Liver (tissue), 9 donors: ENCODE measurements around the gene ADCYAP1. TPM values are rescaled to one million over a fixed set of nuclear protein-coding genes. Genes with fewer than 3 reads are reported as not detected.

ENCODE experiments used
- DNase-seq: peaks from one replicate; pipeline ENCODE4 v3.0.0-alpha.2; 2017; ENCODE audit warnings: low spot score
- H3K27ac ChIP-seq, 2 donors: one replicate each; pipeline ENCODE4 v1.7.0; 2013; ENCODE audit warnings: inconsistent platforms in 2 of 2, low read length in 2 of 2, control low read depth in 1 of 2, low read depth in 1 of 2, mild to moderate bottlenecking in 1 of 2
- H3K27me3 ChIP-seq, 4 donors: one replicate each; pipeline versions ENCODE4 v1.6.1 to v1.7.0; 2013; ENCODE audit warnings: low read length in 3 of 4, inconsistent platforms in 1 of 4, mild to moderate bottlenecking in 1 of 4, moderate library complexity in 1 of 4; ENCODE audit not compliant: control insufficient read depth in 4 of 4, insufficient read depth in 4 of 4
- H3K36me3 ChIP-seq, 4 donors: one replicate each; pipeline versions ENCODE4 v1.6.1 to v1.7.0; 2013; ENCODE audit warnings: low read length in 3 of 4, mild to moderate bottlenecking in 3 of 4, low read depth in 1 of 4, moderate library complexity in 1 of 4; ENCODE audit not compliant: control insufficient read depth in 4 of 4, insufficient read depth in 3 of 4
- H3K4me1 ChIP-seq, 4 donors: one replicate each; pipeline versions ENCODE4 v1.6.1 to v1.7.0; 2013; ENCODE audit warnings: low read length in 3 of 4, mild to moderate bottlenecking in 3 of 4, moderate library complexity in 1 of 4; ENCODE audit not compliant: control insufficient read depth in 4 of 4, insufficient read depth in 4 of 4
- H3K4me3 ChIP-seq, 3 donors: one replicate each; pipeline versions ENCODE4 v1.6.1 to v1.7.0; 2013; ENCODE audit warnings: low read length in 3 of 3, control low read depth in 1 of 3, low read depth in 1 of 3, mild to moderate bottlenecking in 1 of 3
- H3K9ac ChIP-seq, 2 donors: one replicate each; pipeline ENCODE4 v1.7.0; 2013; ENCODE audit warnings: low read length in 2 of 2, mild to moderate bottlenecking in 2 of 2, moderate library complexity in 2 of 2, control low read depth in 1 of 2, low read depth in 1 of 2
- H3K9me3 ChIP-seq, 4 donors: one replicate each; pipeline versions ENCODE4 v1.6.1 to v1.7.0; 2013; ENCODE audit warnings: low read length in 3 of 4; ENCODE audit not compliant: control insufficient read depth in 4 of 4
- FOXA2 ChIP-seq: IDR thresholded peaks from 2 replicates; pipeline ENCODE4 v1.6.1; 2016; ENCODE audit warnings: antibody characterized with exemption
- HNF4G ChIP-seq: IDR thresholded peaks from 2 replicates; pipeline ENCODE4 v1.6.1; 2016; ENCODE audit warnings: antibody characterized with exemption
- RAD21 ChIP-seq, 2 donors: IDR thresholded peaks; 2 replicates each; pipeline ENCODE4 v1.6.1; 2016; ENCODE audit warnings: antibody characterized with exemption in 2 of 2, mild to moderate bottlenecking in 2 of 2
- RXRA ChIP-seq, 2 donors: IDR thresholded peaks; 2 replicates each; pipeline ENCODE4 v1.6.1; 2017 to 2018; ENCODE audit warnings: antibody characterized with exemption in 2 of 2, mild to moderate bottlenecking in 1 of 2
- SP1 ChIP-seq: IDR thresholded peaks from 2 replicates; pipeline ENCODE4 v1.6.1; 2018; ENCODE audit warnings: antibody characterized with exemption, mild to moderate bottlenecking
- TAF1 ChIP-seq: conservative IDR thresholded peaks from 2 replicates; pipeline ENCODE4 v1.6.1; 2016; ENCODE audit warnings: antibody characterized with exemption, mild to moderate bottlenecking
- WGBS: extraction: QIAGEN DNeasy Blood & Tissue Kit; methylation state at CpG from one replicate; pipeline ENCODE4 v1.1.7; 2013; 5-methylcytosine and 5-hydroxymethylcytosine counted together
- polyA plus RNA-seq, 2 donors: library from polyadenylated mRNA; stranded (reverse) in 1 of 2; unstranded in 1 of 2; fragments of 200-250 nt in 1 of 2; fragments of >200 nt in 1 of 2; fragmentation: Nextera tagmentation in 1 of 2; extraction: Ambion mirVana in 1 of 2; gene quantifications; one replicate each; pipeline versions ENCODE4 v1.2.1 to v1.2.3, GENCODE V29; 2013 to 2015
- total RNA-seq, 2 donors: library from RNA; depleted of rRNA; stranded (reverse); fragments of >200 nt; gene quantifications; one replicate each; pipeline ENCODE4 v1.2.3, GENCODE V29; 2014
- TF ChIP-seq, protein P1 (sequence below): IDR thresholded peaks from 2 replicates; pipeline ENCODE4 v1.6.1; 2016; ENCODE audit warnings: antibody characterized with exemption
- TF ChIP-seq, protein P2 (sequence below): fragments of 150-350 bp; IDR thresholded peaks from 2 replicates; pipeline ENCODE4 v1.5.1; 2017; ENCODE audit warnings: improper control_type of control experiment, low read depth, low read length; ENCODE audit not compliant: missing input control
- TF ChIP-seq, protein P3 (sequence below): IDR thresholded peaks from 2 replicates; pipeline ENCODE4 v1.6.1; 2016; ENCODE audit warnings: antibody characterized with exemption
- donor health status: healthy.
- donor health status: healthy.
- donor health status: healthy.
- donor health status: healthy.
- donor health status: healthy.

ADCYAP1 gene
- total and polyA plus RNA-seq, 4 donors, result 0.02 to 0.08 TPM; not detected in 2

DNA sequence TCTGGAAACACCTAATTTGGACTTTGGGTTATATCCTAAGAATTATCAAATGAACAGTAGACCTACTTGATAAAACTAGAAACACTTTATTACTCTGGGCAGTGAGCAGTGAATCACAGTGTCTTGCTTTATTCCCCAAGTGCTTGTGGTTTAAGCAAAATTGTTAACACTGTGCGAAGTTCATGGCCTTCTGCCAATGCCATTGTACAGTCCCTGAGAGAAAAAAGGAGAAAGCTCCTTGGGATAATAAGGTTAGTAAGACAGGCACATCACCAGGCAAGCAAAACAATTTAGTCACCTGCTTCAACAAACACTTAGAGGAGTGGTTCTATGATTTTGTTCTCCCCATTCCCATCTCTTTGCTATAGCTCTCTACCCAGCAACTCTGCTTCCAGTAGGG, 39.8 kb downstream of the ADCYAP1 start (continued):
- TF ChIP-seq SP1 (no peak), RXRA (IDR thresholded peaks at IDR 0.05) (no peak), TAF1 (no peak)
- TF ChIP-seq, protein P1, sequence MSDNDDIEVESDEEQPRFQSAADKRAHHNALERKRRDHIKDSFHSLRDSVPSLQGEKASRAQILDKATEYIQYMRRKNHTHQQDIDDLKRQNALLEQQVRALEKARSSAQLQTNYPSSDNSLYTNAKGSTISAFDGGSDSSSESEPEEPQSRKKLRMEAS, result no peak
- TF ChIP-seq, protein P2, sequence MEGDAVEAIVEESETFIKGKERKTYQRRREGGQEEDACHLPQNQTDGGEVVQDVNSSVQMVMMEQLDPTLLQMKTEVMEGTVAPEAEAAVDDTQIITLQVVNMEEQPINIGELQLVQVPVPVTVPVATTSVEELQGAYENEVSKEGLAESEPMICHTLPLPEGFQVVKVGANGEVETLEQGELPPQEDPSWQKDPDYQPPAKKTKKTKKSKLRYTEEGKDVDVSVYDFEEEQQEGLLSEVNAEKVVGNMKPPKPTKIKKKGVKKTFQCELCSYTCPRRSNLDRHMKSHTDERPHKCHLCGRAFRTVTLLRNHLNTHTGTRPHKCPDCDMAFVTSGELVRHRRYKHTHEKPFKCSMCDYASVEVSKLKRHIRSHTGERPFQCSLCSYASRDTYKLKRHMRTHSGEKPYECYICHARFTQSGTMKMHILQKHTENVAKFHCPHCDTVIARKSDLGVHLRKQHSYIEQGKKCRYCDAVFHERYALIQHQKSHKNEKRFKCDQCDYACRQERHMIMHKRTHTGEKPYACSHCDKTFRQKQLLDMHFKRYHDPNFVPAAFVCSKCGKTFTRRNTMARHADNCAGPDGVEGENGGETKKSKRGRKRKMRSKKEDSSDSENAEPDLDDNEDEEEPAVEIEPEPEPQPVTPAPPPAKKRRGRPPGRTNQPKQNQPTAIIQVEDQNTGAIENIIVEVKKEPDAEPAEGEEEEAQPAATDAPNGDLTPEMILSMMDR, result no peak

DNA sequence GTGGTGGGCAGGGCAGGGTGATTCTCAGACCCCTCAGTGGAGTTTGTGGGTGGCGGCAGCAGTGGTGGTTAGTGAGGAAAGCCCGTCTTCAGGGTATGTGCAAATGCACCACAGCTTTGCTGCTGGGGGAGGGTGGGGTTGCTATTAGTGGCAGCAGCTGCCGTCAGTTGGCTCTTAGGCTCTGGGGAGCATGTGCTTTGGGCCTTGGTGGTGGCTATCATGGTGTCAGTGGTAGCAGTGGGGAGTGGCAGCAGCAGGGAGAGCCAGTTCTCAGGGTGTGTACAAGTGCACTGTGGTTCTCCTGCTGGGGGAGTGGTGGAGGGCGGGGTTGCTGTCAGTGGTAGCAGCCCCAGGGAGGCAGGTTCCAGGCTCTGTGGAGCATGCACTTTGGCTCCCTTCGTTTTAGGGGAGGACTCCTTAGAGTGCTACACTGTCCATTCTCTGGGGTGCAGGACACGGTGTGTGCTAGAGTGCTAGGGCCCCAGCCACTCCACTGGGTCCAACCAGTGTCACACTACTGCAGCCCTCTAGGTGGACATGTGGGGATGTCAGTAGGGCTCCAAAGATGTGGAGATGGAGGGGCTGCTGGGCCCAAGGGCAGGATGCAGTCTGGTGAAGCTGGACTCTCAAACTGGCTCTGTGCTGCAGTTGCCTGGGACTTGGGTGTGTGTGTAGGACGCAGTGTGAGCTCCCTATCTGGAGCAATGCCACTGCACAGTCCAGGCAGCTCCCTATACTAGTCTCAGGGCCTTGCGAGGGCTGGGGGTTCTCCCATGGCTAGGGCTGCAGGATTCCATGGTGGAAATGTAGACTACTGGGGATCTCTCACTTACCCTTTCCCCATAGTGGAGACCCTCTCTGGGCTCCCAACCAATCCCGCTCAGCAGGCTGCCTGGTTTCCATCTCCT, 45.3 kb downstream of the ADCYAP1 start:
- Histone ChIP-seq H3K9ac (no peak overlapping the region), H3K36me3 (no peaks in the 10 kb centered on the region), H3K27ac (no peak overlapping the region), H3K9me3 (no peaks in the 10 kb centered on the region), H3K27me3 (no peaks in the 10 kb centered on the region), H3K4me3 (no peak overlapping the region), H3K4me1 (no peaks in the 10 kb centered on the region)
- WGBS, result 79% methylated on average over 9 of the region's 9 CpGs
- no peak for DNase-seq
- TF ChIP-seq SP1 (no peak), TAF1 (no peak), HNF4G (no peak), RAD21 (IDR thresholded peaks at IDR 0.05) (no peak)
- TF ChIP-seq, protein P3, sequence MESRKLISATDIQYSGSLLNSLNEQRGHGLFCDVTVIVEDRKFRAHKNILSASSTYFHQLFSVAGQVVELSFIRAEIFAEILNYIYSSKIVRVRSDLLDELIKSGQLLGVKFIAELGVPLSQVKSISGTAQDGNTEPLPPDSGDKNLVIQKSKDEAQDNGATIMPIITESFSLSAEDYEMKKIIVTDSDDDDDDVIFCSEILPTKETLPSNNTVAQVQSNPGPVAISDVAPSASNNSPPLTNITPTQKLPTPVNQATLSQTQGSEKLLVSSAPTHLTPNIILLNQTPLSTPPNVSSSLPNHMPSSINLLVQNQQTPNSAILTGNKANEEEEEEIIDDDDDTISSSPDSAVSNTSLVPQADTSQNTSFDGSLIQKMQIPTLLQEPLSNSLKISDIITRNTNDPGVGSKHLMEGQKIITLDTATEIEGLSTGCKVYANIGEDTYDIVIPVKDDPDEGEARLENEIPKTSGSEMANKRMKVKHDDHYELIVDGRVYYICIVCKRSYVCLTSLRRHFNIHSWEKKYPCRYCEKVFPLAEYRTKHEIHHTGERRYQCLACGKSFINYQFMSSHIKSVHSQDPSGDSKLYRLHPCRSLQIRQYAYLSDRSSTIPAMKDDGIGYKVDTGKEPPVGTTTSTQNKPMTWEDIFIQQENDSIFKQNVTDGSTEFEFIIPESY, result no peak
- TF ChIP-seq, protein P2, result no peak

DNA sequence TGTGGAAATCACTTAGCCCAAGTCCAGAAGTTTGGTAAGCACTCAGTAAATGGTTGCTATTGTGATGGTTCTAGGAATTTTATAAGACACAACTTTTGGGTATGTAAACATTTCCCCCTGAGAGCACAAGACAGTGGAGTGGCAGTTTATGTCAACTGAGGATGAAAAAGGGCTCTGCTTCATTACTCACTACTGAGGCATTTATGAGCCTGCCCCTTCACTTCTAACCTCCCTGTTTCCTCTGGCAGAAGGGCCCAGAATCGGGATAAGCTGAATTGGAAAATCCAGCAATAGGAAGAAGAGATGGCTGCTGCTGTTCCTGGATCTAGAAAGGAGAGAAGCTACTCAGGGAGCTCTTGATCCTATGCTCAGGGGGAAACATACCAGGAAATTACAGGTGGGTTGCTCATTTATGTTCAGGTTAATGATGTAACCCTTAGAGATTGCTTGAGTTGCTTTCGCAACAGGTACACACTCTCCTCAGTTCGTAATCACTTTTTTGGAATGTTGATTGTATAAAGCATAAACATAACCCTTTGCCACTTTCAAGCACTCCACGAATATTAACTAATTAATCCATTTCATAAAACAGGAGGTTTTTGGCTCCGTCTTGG, 46.3 kb downstream of the ADCYAP1 start:
- no peak for DNase-seq
- no peaks in the 10 kb centered on the region for H3K27me3 ChIP-seq
- TF ChIP-seq FOXA2, result no peak
- H3K4me1 ChIP-seq, result no peaks in the 10 kb centered on the region
- no peak overlapping the region for H3K9ac ChIP-seq
- H3K4me3 ChIP-seq, result no peak overlapping the region
- H3K9me3 ChIP-seq, result no peaks in the 10 kb centered on the region
- 63% methylated on average over 5 of the region's 5 CpGs for WGBS
- H3K36me3 ChIP-seq, result no peaks in the 10 kb centered on the region
- no peak overlapping the region for H3K27ac ChIP-seq
